A549 (cell line): Measurements from ENCODE around the gene SGSH.

Experiments used
- GATA3 ChIP-seq: IDR thresholded peaks from 2 replicates; pipeline ENCODE4 v1.6.1; 2012; ENCODE audit warnings: borderline replicate concordance
- PHF8 ChIP-seq: fragments of 200-600 bp; sonication (generic); IDR thresholded peaks from 2 replicates; pipeline ENCODE4 v1.6.1; 2016; ENCODE audit warnings: low read depth, mild to moderate bottlenecking, antibody characterized with exemption, moderate library complexity, borderline replicate concordance
- POLR2A ChIP-seq: IDR thresholded peaks from 2 replicates; pipeline ENCODE4 v1.6.1; 2012; ENCODE audit warnings: mild to moderate bottlenecking, low read length
- RCOR1 ChIP-seq: fragments of 150-350 bp; IDR thresholded peaks from 2 replicates; pipeline ENCODE4 v1.6.1; 2014; ENCODE audit warnings: antibody characterized with exemption, low read length, low read depth
- SMC3 ChIP-seq: fragments of >200 bp; sonication (Bioruptor Twin); formaldehyde crosslinking; IDR thresholded peaks from 3 replicates; pipeline ENCODE4 v1.6.1; 2018; ENCODE audit warnings: inconsistent platforms
- TF ChIP-seq, protein P1 (sequence below): fragments of >200 bp; sonication (Bioruptor Twin); formaldehyde crosslinking; IDR thresholded peaks from 3 replicates; pipeline ENCODE4 v1.5.1; 2016
- TF ChIP-seq, protein P2 (sequence below): fragments of 200-600 bp; sonication (generic); IDR thresholded peaks from 2 replicates; pipeline ENCODE4 v1.6.1; 2016; ENCODE audit warnings: antibody characterized with exemption, mild to moderate bottlenecking, moderate library complexity
- TF ChIP-seq, protein P3 (sequence below): fragments of 150-350 bp; IDR thresholded peaks from 2 replicates; pipeline ENCODE4 v1.6.1; 2014; ENCODE audit warnings: low read depth, mild to moderate bottlenecking, low read length
- TF ChIP-seq, protein P4 (sequence below): IDR thresholded peaks from 2 replicates; pipeline ENCODE4 v1.6.1; 2012; ENCODE audit warnings: low read depth, borderline replicate concordance
- TF ChIP-seq, protein P5 (sequence below): fragments of 250-450 bp; sonication (Bioruptor Pico); IDR thresholded peaks from 2 replicates; pipeline ENCODE4 v1.5.0; 2021; ENCODE audit warnings: mild to moderate bottlenecking, moderate library complexity, borderline replicate concordance

DNA sequence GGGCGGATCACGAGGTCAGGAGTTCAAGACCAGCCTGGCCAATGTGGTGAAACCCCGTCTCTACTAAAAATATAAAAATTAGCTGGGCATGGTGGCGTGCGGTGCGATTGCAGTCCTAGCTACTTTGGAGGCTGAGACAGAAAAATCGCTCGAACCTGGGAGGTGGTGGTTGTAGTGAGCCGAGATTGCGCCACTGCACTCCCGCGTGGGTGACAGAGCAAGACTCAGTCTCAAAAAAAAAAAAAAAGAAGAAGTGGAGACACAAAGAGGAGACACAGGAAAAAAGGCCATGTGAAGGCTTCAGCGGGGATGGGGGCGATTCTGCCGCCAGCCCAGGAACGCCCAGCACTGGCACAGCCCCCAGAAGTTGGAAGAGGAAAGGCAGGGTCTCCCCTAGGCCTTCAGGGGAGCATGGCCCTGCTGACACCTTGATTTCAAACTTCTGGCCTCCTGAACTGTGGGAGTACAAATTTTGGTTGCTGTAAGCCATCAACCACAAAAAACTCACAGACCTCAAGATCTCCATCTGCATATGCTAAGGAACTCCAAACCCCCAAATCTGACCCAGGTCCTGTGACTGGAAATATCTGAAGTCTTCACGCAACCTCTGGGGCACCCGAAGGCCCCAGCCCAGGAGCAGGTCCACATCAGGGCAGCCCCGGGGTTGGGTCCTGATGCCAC is 7.0 kb downstream of the SGSH start:
- TF ChIP-seq, protein P1, sequence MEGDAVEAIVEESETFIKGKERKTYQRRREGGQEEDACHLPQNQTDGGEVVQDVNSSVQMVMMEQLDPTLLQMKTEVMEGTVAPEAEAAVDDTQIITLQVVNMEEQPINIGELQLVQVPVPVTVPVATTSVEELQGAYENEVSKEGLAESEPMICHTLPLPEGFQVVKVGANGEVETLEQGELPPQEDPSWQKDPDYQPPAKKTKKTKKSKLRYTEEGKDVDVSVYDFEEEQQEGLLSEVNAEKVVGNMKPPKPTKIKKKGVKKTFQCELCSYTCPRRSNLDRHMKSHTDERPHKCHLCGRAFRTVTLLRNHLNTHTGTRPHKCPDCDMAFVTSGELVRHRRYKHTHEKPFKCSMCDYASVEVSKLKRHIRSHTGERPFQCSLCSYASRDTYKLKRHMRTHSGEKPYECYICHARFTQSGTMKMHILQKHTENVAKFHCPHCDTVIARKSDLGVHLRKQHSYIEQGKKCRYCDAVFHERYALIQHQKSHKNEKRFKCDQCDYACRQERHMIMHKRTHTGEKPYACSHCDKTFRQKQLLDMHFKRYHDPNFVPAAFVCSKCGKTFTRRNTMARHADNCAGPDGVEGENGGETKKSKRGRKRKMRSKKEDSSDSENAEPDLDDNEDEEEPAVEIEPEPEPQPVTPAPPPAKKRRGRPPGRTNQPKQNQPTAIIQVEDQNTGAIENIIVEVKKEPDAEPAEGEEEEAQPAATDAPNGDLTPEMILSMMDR: no peak
- TF ChIP-seq POLR2A: no peak
- TF ChIP-seq, protein P2, sequence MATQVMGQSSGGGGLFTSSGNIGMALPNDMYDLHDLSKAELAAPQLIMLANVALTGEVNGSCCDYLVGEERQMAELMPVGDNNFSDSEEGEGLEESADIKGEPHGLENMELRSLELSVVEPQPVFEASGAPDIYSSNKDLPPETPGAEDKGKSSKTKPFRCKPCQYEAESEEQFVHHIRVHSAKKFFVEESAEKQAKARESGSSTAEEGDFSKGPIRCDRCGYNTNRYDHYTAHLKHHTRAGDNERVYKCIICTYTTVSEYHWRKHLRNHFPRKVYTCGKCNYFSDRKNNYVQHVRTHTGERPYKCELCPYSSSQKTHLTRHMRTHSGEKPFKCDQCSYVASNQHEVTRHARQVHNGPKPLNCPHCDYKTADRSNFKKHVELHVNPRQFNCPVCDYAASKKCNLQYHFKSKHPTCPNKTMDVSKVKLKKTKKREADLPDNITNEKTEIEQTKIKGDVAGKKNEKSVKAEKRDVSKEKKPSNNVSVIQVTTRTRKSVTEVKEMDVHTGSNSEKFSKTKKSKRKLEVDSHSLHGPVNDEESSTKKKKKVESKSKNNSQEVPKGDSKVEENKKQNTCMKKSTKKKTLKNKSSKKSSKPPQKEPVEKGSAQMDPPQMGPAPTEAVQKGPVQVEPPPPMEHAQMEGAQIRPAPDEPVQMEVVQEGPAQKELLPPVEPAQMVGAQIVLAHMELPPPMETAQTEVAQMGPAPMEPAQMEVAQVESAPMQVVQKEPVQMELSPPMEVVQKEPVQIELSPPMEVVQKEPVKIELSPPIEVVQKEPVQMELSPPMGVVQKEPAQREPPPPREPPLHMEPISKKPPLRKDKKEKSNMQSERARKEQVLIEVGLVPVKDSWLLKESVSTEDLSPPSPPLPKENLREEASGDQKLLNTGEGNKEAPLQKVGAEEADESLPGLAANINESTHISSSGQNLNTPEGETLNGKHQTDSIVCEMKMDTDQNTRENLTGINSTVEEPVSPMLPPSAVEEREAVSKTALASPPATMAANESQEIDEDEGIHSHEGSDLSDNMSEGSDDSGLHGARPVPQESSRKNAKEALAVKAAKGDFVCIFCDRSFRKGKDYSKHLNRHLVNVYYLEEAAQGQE: no peak
- TF ChIP-seq, protein P3, sequence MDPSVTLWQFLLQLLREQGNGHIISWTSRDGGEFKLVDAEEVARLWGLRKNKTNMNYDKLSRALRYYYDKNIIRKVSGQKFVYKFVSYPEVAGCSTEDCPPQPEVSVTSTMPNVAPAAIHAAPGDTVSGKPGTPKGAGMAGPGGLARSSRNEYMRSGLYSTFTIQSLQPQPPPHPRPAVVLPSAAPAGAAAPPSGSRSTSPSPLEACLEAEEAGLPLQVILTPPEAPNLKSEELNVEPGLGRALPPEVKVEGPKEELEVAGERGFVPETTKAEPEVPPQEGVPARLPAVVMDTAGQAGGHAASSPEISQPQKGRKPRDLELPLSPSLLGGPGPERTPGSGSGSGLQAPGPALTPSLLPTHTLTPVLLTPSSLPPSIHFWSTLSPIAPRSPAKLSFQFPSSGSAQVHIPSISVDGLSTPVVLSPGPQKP: no peak
- TF ChIP-seq PHF8: no peak
- TF ChIP-seq GATA3: no peak
- TF ChIP-seq, protein P4, sequence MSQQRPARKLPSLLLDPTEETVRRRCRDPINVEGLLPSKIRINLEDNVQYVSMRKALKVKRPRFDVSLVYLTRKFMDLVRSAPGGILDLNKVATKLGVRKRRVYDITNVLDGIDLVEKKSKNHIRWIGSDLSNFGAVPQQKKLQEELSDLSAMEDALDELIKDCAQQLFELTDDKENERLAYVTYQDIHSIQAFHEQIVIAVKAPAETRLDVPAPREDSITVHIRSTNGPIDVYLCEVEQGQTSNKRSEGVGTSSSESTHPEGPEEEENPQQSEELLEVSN: no peak
- TF ChIP-seq SMC3: no peak
- TF ChIP-seq, protein P5, sequence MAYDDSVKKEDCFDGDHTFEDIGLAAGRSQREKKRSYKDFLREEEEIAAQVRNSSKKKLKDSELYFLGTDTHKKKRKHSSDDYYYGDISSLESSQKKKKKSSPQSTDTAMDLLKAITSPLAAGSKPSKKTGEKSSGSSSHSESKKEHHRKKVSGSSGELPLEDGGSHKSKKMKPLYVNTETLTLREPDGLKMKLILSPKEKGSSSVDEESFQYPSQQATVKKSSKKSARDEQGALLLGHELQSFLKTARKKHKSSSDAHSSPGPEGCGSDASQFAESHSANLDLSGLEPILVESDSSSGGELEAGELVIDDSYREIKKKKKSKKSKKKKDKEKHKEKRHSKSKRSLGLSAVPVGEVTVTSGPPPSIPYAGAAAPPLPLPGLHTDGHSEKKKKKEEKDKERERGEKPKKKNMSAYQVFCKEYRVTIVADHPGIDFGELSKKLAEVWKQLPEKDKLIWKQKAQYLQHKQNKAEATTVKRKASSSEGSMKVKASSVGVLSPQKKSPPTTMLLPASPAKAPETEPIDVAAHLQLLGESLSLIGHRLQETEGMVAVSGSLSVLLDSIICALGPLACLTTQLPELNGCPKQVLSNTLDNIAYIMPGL (CRISPR knock-in tag): no peak
- TF ChIP-seq RCOR1: no peak
